ENCODE results near the gene AIFM2. TPM values are rescaled to one million over a fixed set of nuclear protein-coding genes. Genes with fewer than 3 reads are reported as not detected.
"Not testable (repeated sequence)": the region's sequence is repeated elsewhere in the genome, so short reads cannot be mapped to it uniquely, and the experiment has no call there.

The AIFM2 gene
- total RNA-seq, 1 donor from 2014 or later, result 11.6 TPM

DNA sequence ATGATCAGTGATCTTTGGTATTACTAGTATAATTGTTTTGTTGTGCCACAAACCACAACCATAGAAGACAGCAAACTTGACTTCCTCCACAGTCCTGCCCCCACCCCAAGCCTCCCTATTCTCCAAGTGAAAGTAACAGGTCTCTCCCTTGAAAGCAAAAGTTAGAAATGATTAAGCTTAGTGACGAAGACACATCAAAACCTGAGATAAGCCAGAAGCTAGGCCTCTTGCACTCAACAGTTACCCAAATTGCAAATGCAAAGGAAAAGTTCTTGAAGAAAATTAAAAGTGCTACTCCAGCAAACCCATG lies 30.2 kb upstream of the AIFM2 start:
- DNase-seq (ENCODE audit: low spot score), result peak; percentile 68
- Mint-ChIP-seq H3K36me3 (ENCODE audit: low read depth) (peaks cover 85% of the 10 kb centered on the region), H3K9me3 (no peaks in the 10 kb centered on the region), H3K27me3 (ENCODE audit: low read depth) (no peaks in the 10 kb centered on the region), H3K4me1 (ENCODE audit: low read depth) (peaks cover 60% of the 10 kb centered on the region), H3K4me3 (ENCODE audit: low read depth) (peak overlapping the region; percentile 53), H3K27ac (peak overlapping the region; percentile 88)
- intact Hi-C loops (cut with micrococcal nuclease), result loop anchor here (1.0 to 5.0 kb wide), 5 partner anchors 7 to 109 kb away; partner anchors contain the start of genes PPA1, SAR1A and TYSND1

DNA sequence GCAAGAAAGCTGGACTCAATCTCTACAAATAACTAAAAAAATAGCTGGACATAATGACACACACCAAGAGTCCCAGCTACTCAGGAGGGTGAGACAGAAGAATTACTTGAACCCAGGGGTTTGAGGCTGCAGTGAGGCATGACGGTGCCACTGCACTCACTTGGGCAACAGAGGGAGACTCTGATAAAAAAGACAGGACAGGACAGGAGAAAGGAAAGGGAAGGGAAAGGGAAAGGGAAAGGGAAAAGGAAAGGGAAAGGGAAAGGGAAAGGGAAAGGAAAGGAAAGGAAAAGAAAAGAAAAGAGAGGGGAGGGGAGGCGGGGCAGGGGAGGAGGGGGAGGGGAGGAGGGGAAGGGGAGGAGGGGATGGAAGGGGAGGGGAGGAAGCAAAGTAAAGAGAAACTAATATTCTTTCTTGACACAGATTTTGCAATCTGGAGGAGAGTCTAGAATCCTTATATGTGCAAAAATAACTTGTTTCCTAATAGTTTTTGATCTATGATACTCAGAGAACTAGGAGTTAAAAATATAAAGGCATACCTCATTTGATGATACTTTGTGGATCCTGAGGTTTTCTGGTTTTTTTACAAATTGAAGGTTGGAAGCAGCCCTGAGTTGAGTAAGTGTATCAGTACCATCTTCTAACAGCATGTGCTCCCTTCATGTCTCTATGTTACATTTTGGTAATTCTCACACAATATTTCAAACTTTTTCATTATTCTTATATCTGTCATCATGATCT lies 29.7 kb upstream of the AIFM2 start:
- no peaks in the 10 kb centered on the region for H3K27me3 Mint-ChIP-seq (ENCODE audit: low read depth)
- peaks cover 58% of the 10 kb centered on the region for H3K4me1 Mint-ChIP-seq (ENCODE audit: low read depth)
- H3K9me3 Mint-ChIP-seq, result no peaks in the 10 kb centered on the region
- peak overlapping the region; percentile 88 for H3K27ac Mint-ChIP-seq
- H3K4me3 Mint-ChIP-seq (ENCODE audit: low read depth), result peak overlapping the region; percentile 54
- DNase-seq (ENCODE audit: low spot score), result no peak
- peaks cover 87% of the 10 kb centered on the region for H3K36me3 Mint-ChIP-seq (ENCODE audit: low read depth)
- intact Hi-C loops (cut with micrococcal nuclease), result loop anchor here (1.0 to 5.0 kb wide), 5 partner anchors 8 to 110 kb away; partner anchors contain the start of genes PPA1, SAR1A and TYSND1

DNA sequence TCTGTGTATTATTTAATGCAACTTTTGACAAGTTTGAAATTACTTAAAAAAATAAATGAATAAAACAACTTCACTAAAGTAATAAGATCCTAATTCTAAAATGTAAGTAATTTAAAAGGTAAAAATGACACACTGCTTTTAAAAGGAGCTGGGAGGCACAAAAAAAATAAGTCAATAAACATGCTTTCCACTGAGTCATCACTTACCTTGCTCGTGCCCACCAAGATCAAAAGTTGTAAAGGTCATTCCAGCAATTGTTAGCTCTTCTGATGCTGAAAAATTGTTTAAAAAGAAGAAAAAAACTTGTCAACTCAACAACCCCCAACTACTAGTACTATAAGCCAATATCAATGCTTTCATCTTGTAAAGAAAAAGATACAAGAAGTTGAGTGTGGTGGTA lies 28.2 kb upstream of the AIFM2 start:
- Mint-ChIP-seq H3K9me3 (no peaks in the 10 kb centered on the region), H3K36me3 (ENCODE audit: low read depth) (peaks cover 89% of the 10 kb centered on the region), H3K4me3 (ENCODE audit: low read depth) (peak overlapping the region; percentile 5), H3K27ac (no peak overlapping the region), H3K27me3 (ENCODE audit: low read depth) (no peaks in the 10 kb centered on the region), H3K4me1 (ENCODE audit: low read depth) (peaks cover 48% of the 10 kb centered on the region)
- intact Hi-C loops (cut with micrococcal nuclease), result loop anchor here (5.0 kb wide), 2 partner anchors 37 to 112 kb away; no protein-coding TSS in a partner anchor
- no peak for DNase-seq (ENCODE audit: low spot score)

DNA sequence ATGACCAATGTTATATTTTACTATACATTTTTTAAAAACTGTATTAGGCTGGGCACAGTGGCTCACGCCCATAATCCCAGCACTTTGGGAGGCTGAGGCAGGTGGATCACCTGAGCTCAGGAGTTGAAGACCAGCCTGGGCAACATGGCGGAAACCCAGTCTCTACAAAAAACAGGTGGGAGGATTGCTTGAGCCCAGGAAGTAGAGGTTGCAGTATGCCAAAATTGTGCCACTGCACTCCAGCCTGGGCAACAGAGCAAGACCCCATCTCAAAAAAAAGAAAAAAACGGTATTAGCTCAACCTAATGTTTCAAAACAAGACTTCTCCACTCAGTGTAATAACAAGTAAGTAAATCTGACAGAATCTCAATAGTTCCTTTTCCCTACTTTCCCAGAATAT lies 26.7 kb upstream of the AIFM2 start:
- H3K4me3 Mint-ChIP-seq (ENCODE audit: low read depth); intact Hi-C loops (cut with micrococcal nuclease); H3K27me3 Mint-ChIP-seq (ENCODE audit: low read depth); DNase-seq (ENCODE audit: low spot score); H3K27ac Mint-ChIP-seq; H3K9me3 Mint-ChIP-seq: not testable (repeated sequence)
- peaks cover 41% of the 10 kb centered on the region for H3K4me1 Mint-ChIP-seq (ENCODE audit: low read depth)
- peaks cover 92% of the 10 kb centered on the region for H3K36me3 Mint-ChIP-seq (ENCODE audit: low read depth)

- H3K36me3 Mint-ChIP-seq (ENCODE audit: low read depth), result peaks cover 95% of the 10 kb centered on the region
- H3K27ac Mint-ChIP-seq, result no peak overlapping the region
- intact Hi-C loops (cut with micrococcal nuclease), result no loop called here
These were observed 25.5 kb upstream of the AIFM2 start for GRCh38 chr10:70158113-70158512.

GRCh38 chr10:70155255-70155838 lies 22.7 kb upstream of the AIFM2 start:
- no peak for DNase-seq (ENCODE audit: low spot score)
- H3K27me3 Mint-ChIP-seq (ENCODE audit: low read depth), result no peaks in the 10 kb centered on the region
- H3K4me1 Mint-ChIP-seq (ENCODE audit: low read depth), result peaks cover 7% of the 10 kb centered on the region
- H3K9me3 Mint-ChIP-seq, result no peaks in the 10 kb centered on the region
- H3K27ac Mint-ChIP-seq, result no peak overlapping the region
- H3K36me3 Mint-ChIP-seq (ENCODE audit: low read depth), result peaks cover 94% of the 10 kb centered on the region
- intact Hi-C loops (cut with micrococcal nuclease), result no loop called here
- no peak overlapping the region for H3K4me3 Mint-ChIP-seq (ENCODE audit: low read depth)

More at GRCh38 chr10:70158113-70158512, 25.5 kb upstream of the AIFM2 start:
- peaks cover 29% of the 10 kb centered on the region for H3K4me1 Mint-ChIP-seq (ENCODE audit: low read depth)
- H3K9me3 Mint-ChIP-seq, result no peaks in the 10 kb centered on the region
- no peak for DNase-seq (ENCODE audit: low spot score)
- H3K27me3 Mint-ChIP-seq (ENCODE audit: low read depth), result no peaks in the 10 kb centered on the region
- H3K4me3 Mint-ChIP-seq (ENCODE audit: low read depth), result no peak overlapping the region

- Mint-ChIP-seq H3K4me3 (ENCODE audit: low read depth) (no peak overlapping the region), H3K27ac (no peak overlapping the region)
These were observed 15.9 kb upstream of the AIFM2 start for GRCh38 chr10:70148516-70148915.

GRCh38 chr10:70147259-70147625 lies 14.6 kb upstream of the AIFM2 start:
- intact Hi-C loops (cut with micrococcal nuclease), result loop anchor here (2.0 to 10.0 kb wide), 2 partner anchors 48 to 86 kb away; partner anchors contain the start of gene PPA1
- Mint-ChIP-seq H3K36me3 (ENCODE audit: low read depth) (peaks cover 30% of the 10 kb centered on the region), H3K27ac (no peak overlapping the region), H3K9me3 (no peaks in the 10 kb centered on the region), H3K4me1 (ENCODE audit: low read depth) (peaks cover 16% of the 10 kb centered on the region), H3K4me3 (ENCODE audit: low read depth) (peak overlapping the region; percentile 78), H3K27me3 (ENCODE audit: low read depth) (no peaks in the 10 kb centered on the region)
- DNase-seq (ENCODE audit: low spot score), result no peak

More at GRCh38 chr10:70148516-70148915, 15.9 kb upstream of the AIFM2 start:
- Mint-ChIP-seq H3K4me1 (ENCODE audit: low read depth) (peaks cover 14% of the 10 kb centered on the region), H3K9me3 (no peaks in the 10 kb centered on the region), H3K27me3 (ENCODE audit: low read depth) (no peaks in the 10 kb centered on the region), H3K36me3 (ENCODE audit: low read depth) (peaks cover 43% of the 10 kb centered on the region)
- intact Hi-C loops (cut with micrococcal nuclease), result loop anchor here (10.0 kb wide), 1 partner anchor 46 kb away; no protein-coding TSS in a partner anchor
- DNase-seq (ENCODE audit: low spot score), result no peak

GRCh38 chr10:70146489-70147258 lies 14.0 kb upstream of the AIFM2 start, which contains the start of gene TYSND1:
Gene TYSND1, minus strand, starts transcription at chr10:70146700. Its CDS starts 114 bp downstream, at chr10:70146586.
- intact Hi-C loops (cut with micrococcal nuclease), result loop anchor here (1.0 to 10.0 kb wide), 5 partner anchors 16 to 86 kb away; partner anchors contain the start of genes PPA1 and SAR1A
- Mint-ChIP-seq H3K9me3 (no peaks in the 10 kb centered on the region), H3K27ac (peak within 1 kb of the TSS; percentile 97), H3K27me3 (ENCODE audit: low read depth) (no peaks in the 10 kb centered on the region), H3K4me1 (ENCODE audit: low read depth) (peaks cover 16% of the 10 kb centered on the region), H3K36me3 (ENCODE audit: low read depth) (peaks cover 29% of the 10 kb centered on the region), H3K4me3 (ENCODE audit: low read depth) (peak within 1 kb of the TSS; percentile 92)
- DNase-seq (ENCODE audit: low spot score), result peak; percentile 92

DNA sequence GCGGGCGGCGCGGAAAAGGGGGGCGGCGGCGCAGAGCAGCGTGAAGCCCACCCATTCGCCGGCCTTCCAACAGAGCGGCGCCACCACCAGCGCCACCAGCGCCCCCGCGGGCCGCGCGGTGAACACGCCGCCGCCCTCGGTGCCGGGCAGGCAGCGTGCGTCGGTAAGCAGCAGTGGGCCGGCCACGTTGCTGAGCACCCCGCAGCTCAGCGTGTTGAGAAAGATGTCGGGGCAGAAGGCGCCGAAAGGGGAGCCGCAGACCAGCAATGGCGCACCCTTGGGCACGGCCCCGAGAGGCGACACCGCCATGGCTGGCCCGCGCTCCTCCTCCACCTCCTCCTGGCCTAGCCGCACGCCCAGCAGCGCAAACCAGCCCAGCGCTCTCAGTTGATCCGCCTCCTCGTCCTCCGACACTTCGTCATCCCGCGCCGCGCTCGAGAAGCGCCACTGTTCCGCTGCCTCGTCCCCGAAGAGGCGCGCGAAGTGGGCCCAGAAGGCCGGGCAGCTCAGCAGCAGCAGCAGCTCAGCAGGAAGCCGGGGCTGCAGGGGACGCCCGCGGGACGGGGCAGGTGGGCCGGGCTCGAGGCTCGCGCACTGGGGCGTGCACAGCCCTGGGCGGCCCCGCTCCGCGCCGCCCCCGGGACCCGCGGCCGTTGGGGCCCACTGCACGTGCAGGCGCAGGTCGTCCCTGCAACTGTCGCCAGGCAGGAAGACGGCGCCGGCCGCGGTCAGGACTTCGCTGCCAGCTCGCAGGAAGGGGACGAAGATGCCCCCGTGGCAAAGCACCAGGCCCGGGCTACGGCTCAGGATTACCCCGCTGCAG lies 13.3 kb upstream of the AIFM2 start:
- no peaks in the 10 kb centered on the region for H3K27me3 Mint-ChIP-seq (ENCODE audit: low read depth)
- H3K36me3 Mint-ChIP-seq (ENCODE audit: low read depth), result peaks cover 21% of the 10 kb centered on the region
- peak overlapping the region; percentile 92 for H3K4me3 Mint-ChIP-seq (ENCODE audit: low read depth)
- H3K4me1 Mint-ChIP-seq (ENCODE audit: low read depth), result peaks cover 16% of the 10 kb centered on the region
- H3K27ac Mint-ChIP-seq, result peak overlapping the region; percentile 97
- no peaks in the 10 kb centered on the region for H3K9me3 Mint-ChIP-seq
- intact Hi-C loops (cut with micrococcal nuclease), result loop anchor here (1.0 to 10.0 kb wide), 5 partner anchors 16 to 87 kb away; partner anchors contain the start of genes PPA1 and SAR1A
- DNase-seq (ENCODE audit: low spot score), result peak; percentile 75

- DNase-seq (ENCODE audit: low spot score), result no peak
- no peaks in the 10 kb centered on the region for H3K27me3 Mint-ChIP-seq (ENCODE audit: low read depth)
- peaks cover 16% of the 10 kb centered on the region for H3K4me1 Mint-ChIP-seq (ENCODE audit: low read depth)
- H3K27ac Mint-ChIP-seq, result peak overlapping the region; percentile 69
- peaks cover 17% of the 10 kb centered on the region for H3K36me3 Mint-ChIP-seq (ENCODE audit: low read depth)
- intact Hi-C loops (cut with micrococcal nuclease), result loop anchor here (10.0 kb wide), 1 partner anchor 50 kb away; no protein-coding TSS in a partner anchor
- H3K9me3 Mint-ChIP-seq, result no peaks in the 10 kb centered on the region
- H3K4me3 Mint-ChIP-seq (ENCODE audit: low read depth), result peak overlapping the region; percentile 78
These were observed 12.6 kb upstream of the AIFM2 start for GRCh38 chr10:70145166-70145665.

Data from activated T-helper 2 cell treated with anti-CD3 and anti-CD28 coated beads, Interferon-gamma antibody, Interleukin-2, Interleukin-4, amounts not matched to agents 10 μg/mL and 5 μg/mL and 100 μg/mL, durations not matched to agents 14 hours and 24 hours and 36 hours (primary cell).